Measurements from ENCODE around the gene VASH1. TPM values are rescaled to one million over a fixed set of nuclear protein-coding genes. Genes with fewer than 3 reads are reported as not detected.

VASH1 gene
- total RNA-seq, 1 donor from 2014 or later, result 19.5 TPM

DNA sequence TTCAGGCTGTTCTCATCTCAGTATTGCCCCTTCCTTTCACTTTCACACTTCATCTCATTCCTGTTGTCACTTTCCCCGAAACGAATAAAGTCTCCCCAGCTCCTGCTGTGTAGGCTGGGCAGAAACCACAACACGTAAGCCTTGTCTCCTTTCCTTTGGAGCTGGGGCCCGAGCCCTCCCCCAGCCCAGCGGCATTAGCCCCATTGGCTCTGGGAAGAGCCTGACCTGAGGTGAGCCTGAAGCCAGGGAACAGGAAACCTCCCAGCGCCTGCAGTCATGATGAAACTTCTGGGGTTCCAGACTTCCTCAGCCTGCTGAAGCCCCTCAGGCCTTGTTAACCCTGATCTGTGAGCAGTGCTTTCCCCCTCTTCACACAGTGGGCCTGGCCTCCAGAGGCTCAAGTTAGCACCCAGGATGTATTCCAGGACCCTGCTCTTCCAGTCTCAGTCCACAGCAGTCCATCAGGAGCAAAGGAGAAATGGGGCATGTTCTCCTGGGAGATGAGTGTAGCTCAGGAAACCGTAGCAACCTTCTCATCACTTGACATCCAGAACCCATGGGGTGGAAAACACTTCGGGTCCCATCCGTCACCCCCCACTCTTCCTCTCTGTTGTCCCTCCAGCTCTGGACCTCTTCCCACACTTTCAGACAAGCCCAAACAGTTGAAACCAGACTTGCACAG is 21.8 kb downstream of the VASH1 start:
- TF ChIP-seq, protein P1, sequence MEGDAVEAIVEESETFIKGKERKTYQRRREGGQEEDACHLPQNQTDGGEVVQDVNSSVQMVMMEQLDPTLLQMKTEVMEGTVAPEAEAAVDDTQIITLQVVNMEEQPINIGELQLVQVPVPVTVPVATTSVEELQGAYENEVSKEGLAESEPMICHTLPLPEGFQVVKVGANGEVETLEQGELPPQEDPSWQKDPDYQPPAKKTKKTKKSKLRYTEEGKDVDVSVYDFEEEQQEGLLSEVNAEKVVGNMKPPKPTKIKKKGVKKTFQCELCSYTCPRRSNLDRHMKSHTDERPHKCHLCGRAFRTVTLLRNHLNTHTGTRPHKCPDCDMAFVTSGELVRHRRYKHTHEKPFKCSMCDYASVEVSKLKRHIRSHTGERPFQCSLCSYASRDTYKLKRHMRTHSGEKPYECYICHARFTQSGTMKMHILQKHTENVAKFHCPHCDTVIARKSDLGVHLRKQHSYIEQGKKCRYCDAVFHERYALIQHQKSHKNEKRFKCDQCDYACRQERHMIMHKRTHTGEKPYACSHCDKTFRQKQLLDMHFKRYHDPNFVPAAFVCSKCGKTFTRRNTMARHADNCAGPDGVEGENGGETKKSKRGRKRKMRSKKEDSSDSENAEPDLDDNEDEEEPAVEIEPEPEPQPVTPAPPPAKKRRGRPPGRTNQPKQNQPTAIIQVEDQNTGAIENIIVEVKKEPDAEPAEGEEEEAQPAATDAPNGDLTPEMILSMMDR (IDR thresholded peaks at IDR 0.05), result no peak
- Mint-ChIP-seq H3K27me3 (ENCODE audit: unreplicated experiment) (no peaks in the 10 kb centered on the region), H3K4me1 (ENCODE audit: unreplicated experiment) (peaks cover 12% of the 10 kb centered on the region), H3K36me3 (ENCODE audit: unreplicated experiment) (peaks cover 17% of the 10 kb centered on the region), H3K9me3 (ENCODE audit: unreplicated experiment) (no peaks in the 10 kb centered on the region), H3K4me3 (ENCODE audit: unreplicated experiment) (no peak overlapping the region), H3K27ac (ENCODE audit: unreplicated experiment) (no peak overlapping the region)
- peak; percentile 77 for DNase-seq (ENCODE audit: extremely low spot score, unreplicated experiment)

DNA sequence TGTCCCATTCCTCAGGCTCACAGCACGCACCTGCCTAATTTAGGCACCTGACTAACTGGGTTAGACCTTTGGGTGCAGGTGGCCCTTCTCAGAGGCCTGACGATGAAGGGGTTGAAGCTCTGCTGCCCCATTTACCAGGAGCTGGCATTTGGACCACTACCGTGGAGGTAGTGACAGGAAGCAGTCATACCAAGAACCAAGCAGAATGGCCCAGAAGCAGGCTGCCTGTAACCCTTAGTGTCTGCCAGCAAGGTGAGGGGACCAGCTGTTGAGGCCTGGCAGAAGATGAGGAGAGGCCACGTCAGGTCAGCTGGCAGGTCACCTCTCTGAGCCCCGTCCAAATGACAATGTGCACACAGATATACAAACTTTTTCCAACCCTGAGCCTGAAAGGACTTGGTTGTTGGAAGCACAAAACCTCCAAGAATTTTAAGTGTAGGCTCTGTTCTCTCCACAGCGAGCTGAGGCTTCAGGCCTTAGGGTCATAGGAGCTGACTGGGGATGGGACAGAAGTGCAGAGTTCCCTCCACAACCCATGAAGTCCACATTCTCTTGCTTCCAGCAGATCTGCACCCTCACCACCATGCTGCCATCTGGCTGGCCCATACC is 23.1 kb downstream of the VASH1 start:
- H3K27ac Mint-ChIP-seq (ENCODE audit: unreplicated experiment), result no peak overlapping the region
- no peaks in the 10 kb centered on the region for H3K27me3 Mint-ChIP-seq (ENCODE audit: unreplicated experiment)
- peaks cover 12% of the 10 kb centered on the region for H3K4me1 Mint-ChIP-seq (ENCODE audit: unreplicated experiment)
- TF ChIP-seq, protein P1 (IDR thresholded peaks at IDR 0.05), result no peak
- peak; percentile 62 for DNase-seq (ENCODE audit: extremely low spot score, unreplicated experiment)
- peaks cover 24% of the 10 kb centered on the region for H3K36me3 Mint-ChIP-seq (ENCODE audit: unreplicated experiment)
- H3K9me3 Mint-ChIP-seq (ENCODE audit: unreplicated experiment), result no peaks in the 10 kb centered on the region
- H3K4me3 Mint-ChIP-seq (ENCODE audit: unreplicated experiment), result no peak overlapping the region

DNA sequence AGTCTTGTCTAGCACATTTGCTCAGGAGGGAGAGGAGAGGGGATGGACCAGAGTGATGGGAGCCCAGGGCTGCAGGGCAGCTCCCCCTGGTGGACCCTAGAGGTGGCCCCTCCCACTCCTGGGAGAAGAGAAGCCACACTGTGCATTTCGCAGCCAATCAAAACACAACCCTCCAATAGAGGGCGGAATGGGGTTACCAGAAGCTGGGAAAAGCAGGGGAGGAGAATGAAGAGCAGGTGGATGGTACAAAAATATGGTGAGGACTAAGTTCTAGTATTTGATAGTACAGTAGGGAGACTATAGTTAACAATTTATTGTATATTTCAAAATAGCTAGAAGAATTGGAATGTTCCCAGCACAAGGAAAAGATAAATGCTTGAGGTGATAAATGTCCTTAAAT is 23.6 kb downstream of the VASH1 start:
- Mint-ChIP-seq H3K4me3 (ENCODE audit: unreplicated experiment) (no peak overlapping the region), H3K36me3 (ENCODE audit: unreplicated experiment) (peaks cover 24% of the 10 kb centered on the region), H3K27ac (ENCODE audit: unreplicated experiment) (peak overlapping the region; percentile 14), H3K9me3 (ENCODE audit: unreplicated experiment) (no peaks in the 10 kb centered on the region), H3K4me1 (ENCODE audit: unreplicated experiment) (peaks cover 12% of the 10 kb centered on the region), H3K27me3 (ENCODE audit: unreplicated experiment) (no peaks in the 10 kb centered on the region)
- TF ChIP-seq, protein P1 (IDR thresholded peaks at IDR 0.05), result peak; percentile 84
- DNase-seq (ENCODE audit: extremely low spot score, unreplicated experiment), result peak; percentile 88

DNA sequence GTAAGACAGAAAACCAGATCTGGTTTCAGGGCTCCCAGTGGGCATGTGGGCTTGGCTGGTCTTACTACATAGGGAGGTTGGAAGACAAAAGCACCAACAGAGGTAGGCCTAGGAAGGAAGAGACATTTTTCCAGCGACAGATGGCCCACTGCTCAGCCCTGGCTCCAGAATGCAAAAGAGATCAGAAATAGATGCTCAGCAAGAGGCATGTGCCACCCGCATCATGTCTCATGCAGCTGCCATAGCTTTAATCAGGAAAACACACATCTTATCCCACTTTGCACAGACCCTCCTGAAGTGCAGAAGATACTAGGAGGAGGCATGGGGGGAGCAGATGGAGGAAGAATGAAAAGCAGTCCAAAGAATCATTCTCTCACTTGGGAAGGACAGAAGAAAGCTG is 25.3 kb downstream of the VASH1 start:
- DNase-seq (ENCODE audit: extremely low spot score, unreplicated experiment), result peak; percentile 46
- no peak overlapping the region for H3K27ac Mint-ChIP-seq (ENCODE audit: unreplicated experiment)
- H3K4me3 Mint-ChIP-seq (ENCODE audit: unreplicated experiment), result no peak overlapping the region
- H3K4me1 Mint-ChIP-seq (ENCODE audit: unreplicated experiment), result peaks cover 10% of the 10 kb centered on the region
- H3K36me3 Mint-ChIP-seq (ENCODE audit: unreplicated experiment), result peaks cover 35% of the 10 kb centered on the region
- TF ChIP-seq, protein P1 (IDR thresholded peaks at IDR 0.05), result no peak
- peaks cover under 1% of the 10 kb centered on the region for H3K9me3 Mint-ChIP-seq (ENCODE audit: unreplicated experiment)
- H3K27me3 Mint-ChIP-seq (ENCODE audit: unreplicated experiment), result no peaks in the 10 kb centered on the region

DNA sequence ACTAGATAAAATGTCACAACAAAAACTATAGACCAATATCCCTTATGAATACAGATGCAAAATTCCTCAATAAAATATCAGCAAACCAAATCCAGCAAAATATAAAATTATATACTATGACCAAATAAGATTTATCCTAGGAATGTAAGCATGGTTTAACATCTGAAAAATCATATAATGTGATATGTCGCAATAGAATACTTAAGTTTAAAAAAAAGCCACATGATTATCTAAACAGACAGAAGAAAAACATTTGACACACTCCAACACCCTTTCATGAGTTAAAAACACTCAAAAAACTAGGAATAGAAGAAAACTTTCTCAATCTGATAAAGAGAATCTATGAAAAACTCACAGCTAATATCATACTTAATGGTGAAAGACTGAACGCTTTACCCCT is 31.2 kb downstream of the VASH1 start:
- H3K27me3 Mint-ChIP-seq (ENCODE audit: unreplicated experiment), result no peaks in the 10 kb centered on the region
- DNase-seq (ENCODE audit: extremely low spot score, unreplicated experiment), result no peak
- peaks cover 4% of the 10 kb centered on the region for H3K9me3 Mint-ChIP-seq (ENCODE audit: unreplicated experiment)
- H3K36me3 Mint-ChIP-seq (ENCODE audit: unreplicated experiment), result peaks cover 55% of the 10 kb centered on the region
- no peak overlapping the region for H3K4me3 Mint-ChIP-seq (ENCODE audit: unreplicated experiment)
- no peak overlapping the region for H3K27ac Mint-ChIP-seq (ENCODE audit: unreplicated experiment)
- no peaks in the 10 kb centered on the region for H3K4me1 Mint-ChIP-seq (ENCODE audit: unreplicated experiment)
- TF ChIP-seq, protein P1 (IDR thresholded peaks at IDR 0.05), result no peak
